Psoas muscle (tissue), 8 donors: ENCODE data around the gene WNT7B. TPM values are rescaled to one million over a fixed set of nuclear protein-coding genes. Genes with fewer than 3 reads are reported as not detected.

Experiments
- ATAC-seq, 4 donors: fragments of 200-7000 bp; cut with Tn5 transposase; one replicate each; pipeline ENCODE4 v1.9.1; 2020; ENCODE audit warnings: moderate library complexity in 3 of 4, mild to moderate bottlenecking in 2 of 4
- DNase-seq, 2 donors: peaks; one replicate each; pipeline ENCODE4 v3.0.0-alpha.2; 2020
- H3K27ac ChIP-seq: fragments of 200-600 bp; one replicate; pipeline ENCODE4 v1.8.0; 2022
- H3K27me3 ChIP-seq, 3 donors: fragments of 200-600 bp in 1 of 3; one replicate each; pipeline versions ENCODE4 v1.6.1 to v1.8.0; 2013 to 2022; ENCODE audit warnings: low read length in 2 of 3, mild to moderate bottlenecking in 2 of 3, moderate library complexity in 1 of 3; ENCODE audit not compliant: insufficient read depth in 3 of 3
- H3K36me3 ChIP-seq, 2 donors: fragments of 200-600 bp in 1 of 2; one replicate each; pipeline versions ENCODE4 v1.6.1 to v1.8.0; 2013 to 2022; ENCODE audit warnings: low read depth in 1 of 2, mild to moderate bottlenecking in 1 of 2, moderate library complexity in 1 of 2; ENCODE audit not compliant: insufficient read depth in 1 of 2
- H3K4me1 ChIP-seq: fragments of 200-600 bp; one replicate; pipeline ENCODE4 v1.8.0; 2022
- H3K4me3 ChIP-seq: fragments of 200-600 bp; one replicate; pipeline ENCODE4 v1.8.0; 2022; ENCODE audit warnings: mild to moderate bottlenecking
- H3K9me3 ChIP-seq: fragments of 200-600 bp; one replicate; pipeline ENCODE4 v1.8.0; 2022
- CTCF ChIP-seq: fragments of 200-600 bp; IDR thresholded peaks from one replicate; pipeline ENCODE4 v1.8.0; 2022; ENCODE audit warnings: antibody characterized with exemption
- WGBS, 3 donors: extraction: QIAGEN DNeasy Blood & Tissue Kit; methylation state at CpG; one replicate each; pipeline versions ENCODE4 v1.1.6 to v1.1.7; 2013; 5-methylcytosine and 5-hydroxymethylcytosine counted together
- intact Hi-C, 2 donors: fragments of 100-400 bp; cut with DNase I; formaldehyde crosslinking; loops; one replicate each; pipeline versions ENCODE4 v1.11.0 to v1.14.2; 2022
- polyA plus RNA-seq, 3 donors: library from polyadenylated mRNA; stranded (reverse); fragments of 200-250 nt; gene quantifications; one replicate each; pipeline ENCODE4 v1.2.3, GENCODE V29; 2013
- total RNA-seq, 4 donors: library from RNA; stranded (reverse); fragmentation: NEBNext Ultra II Directional in 2 of 4; extraction: Animal tissue kit (Norgen Biotek cat#: 25700) in 2 of 4; gene quantifications; one replicate each; pipeline versions ENCODE4 v1.2.1 to v1.2.4, GENCODE V29; 2021 to 2023
- donor health status: healthy with polysubstance abuse.
- donor health status: DM: no; HTN: no; CAD: no; lungs with moderate emphysema.
- donor health status: Bipolar disorder and iron deficiency.
- donor health status: healthy.
- donor health status: DM: yes; HTN: yes; CAD: no.
- donor health status: DM: no; HTN: no; CAD: no.
- donor health status: DM: no; HTN: no; CAD: no.
- donor health status: DM: yes; HTN: yes; CAD: no.

The WNT7B gene
- total and polyA plus RNA-seq, 7 donors, result 0.05 TPM; not detected in 6

GRCh38 chr22:45961679-45962433 lies 15.1 kb downstream of the WNT7B start:
- intact Hi-C loops, result no loop called here
- no peak for TF ChIP-seq CTCF
- WGBS, 3 donors, result 69 to 79% (median 72%) methylated on average over 10 to 17 of the region's 17 CpGs
- DNase-seq (no peak), ATAC-seq (no peak)
- no peak overlapping the region for H3K4me3 ChIP-seq
- H3K27ac ChIP-seq, result no peak overlapping the region
- H3K9me3 ChIP-seq, result no peaks in the 10 kb centered on the region
- H3K4me1 ChIP-seq, result no peaks in the 10 kb centered on the region
- peaks cover 0 to 32% (median 4%) of the 10 kb centered on the region in 3 donors for H3K27me3 ChIP-seq
- no peaks in the 10 kb centered on the region for H3K36me3 ChIP-seq

- Histone ChIP-seq H3K9me3 (no peaks in the 10 kb centered on the region), H3K27me3 (peaks cover 0 to 27% (median 2%) of the 10 kb centered on the region in 3 donors), H3K36me3 (no peaks in the 10 kb centered on the region), H3K4me1 (no peaks in the 10 kb centered on the region), H3K27ac (no peak overlapping the region), H3K4me3 (no peak overlapping the region)
- intact Hi-C loops, result no loop called here
- DNase-seq, result no peak
- no peak for ATAC-seq
- TF ChIP-seq CTCF, result no peak
- 79 to 84% (median 79%) methylated on average over 23 of the region's 23 CpGs for WGBS, 3 donors
Measured at GRCh38 chr22:45960477-45961386, 16.2 kb downstream of the WNT7B start.

- intact Hi-C loops, result no loop called here
- TF ChIP-seq CTCF, result no peak
- DNase-seq, result no peak
- no peaks in the 10 kb centered on the region for H3K36me3 ChIP-seq
- H3K27me3 ChIP-seq, result peaks cover 0 to 32% (median 0%) of the 10 kb centered on the region in 3 donors
- no peaks in the 10 kb centered on the region for H3K9me3 ChIP-seq
- WGBS, 3 donors, result 82 to 86% (median 84%) methylated on average over 17 to 18 of the region's 18 CpGs
- no peak overlapping the region for H3K4me3 ChIP-seq
- no peaks in the 10 kb centered on the region for H3K4me1 ChIP-seq
- no peak overlapping the region for H3K27ac ChIP-seq
- ATAC-seq, result no peak
Measured at GRCh38 chr22:45959719-45960476, 17.1 kb downstream of the WNT7B start.

- WGBS, 3 donors, result 79 to 82% (median 81%) methylated on average over 15 to 16 of the region's 16 CpGs
- no peak for TF ChIP-seq CTCF
- Histone ChIP-seq H3K27me3 (peaks cover 0 to 36% (median 0%) of the 10 kb centered on the region in 3 donors), H3K4me3 (no peak overlapping the region), H3K36me3 (no peaks in the 10 kb centered on the region), H3K4me1 (no peaks in the 10 kb centered on the region), H3K9me3 (no peaks in the 10 kb centered on the region), H3K27ac (no peak overlapping the region)
- intact Hi-C loops, result no loop called here
- DNase-seq, result no peak
- ATAC-seq, result no peak
Measured at GRCh38 chr22:45958971-45959370, 18.0 kb downstream of the WNT7B start.
